ENCODE results near the gene KDM7A. TPM values are rescaled to one million over a fixed set of nuclear protein-coding genes. Genes with fewer than 3 reads are reported as not detected.

KDM7A gene
- total RNA-seq, 4 donors from 2014 or later, result 15.0 to 26.3 (median 21.4) TPM

- no peak overlapping the region for H3K27ac ChIP-seq
- peaks cover 0 to 16% of the 10 kb centered on the region in 2 donors for H3K36me3 ChIP-seq
- H3K27me3 ChIP-seq, result no peaks in the 10 kb centered on the region
- H3K4me1 ChIP-seq, result no peaks in the 10 kb centered on the region
- ATAC-seq, result no peak
- H3K9me3 ChIP-seq, result no peaks in the 10 kb centered on the region
- WGBS, 2 donors (ENCODE audit: low coverage in 1 of 2), result 95% methylated on average over 3 of the region's 3 CpGs; no CpG with 5 or more reads in 1 of the 2 donors
- no peak overlapping the region for H3K4me3 ChIP-seq
- no peak for TF ChIP-seq EP300 (IDR thresholded peaks at IDR 0.05)
- no peak for TF ChIP-seq CTCF (IDR thresholded peaks at IDR 0.05)
- TF ChIP-seq POLR2AphosphoS5 (IDR thresholded peaks at IDR 0.05), result no peak
- TF ChIP-seq POLR2A (IDR thresholded peaks at IDR 0.05), result no peak
Observed at GRCh38 chr7:140141256-140141655, 35.5 kb downstream of the KDM7A start.

GRCh38 chr7:140137078-140137477 lies 39.7 kb downstream of the KDM7A start:
- Histone ChIP-seq H3K36me3 (peaks cover 0 to 31% of the 10 kb centered on the region in 2 donors), H3K27ac (no peak overlapping the region), H3K9me3 (no peaks in the 10 kb centered on the region), H3K27me3 (no peaks in the 10 kb centered on the region), H3K4me3 (no peak overlapping the region), H3K4me1 (no peaks in the 10 kb centered on the region)
- ATAC-seq, result no peak
- TF ChIP-seq CTCF (IDR thresholded peaks at IDR 0.05), result no peak
- no peak for TF ChIP-seq POLR2A (IDR thresholded peaks at IDR 0.05)
- no peak for TF ChIP-seq EP300 (IDR thresholded peaks at IDR 0.05)
- TF ChIP-seq POLR2AphosphoS5 (IDR thresholded peaks at IDR 0.05), result no peak
- WGBS, 2 donors (ENCODE audit: low coverage in 1 of 2), result 75 to 86% methylated on average over 2 of the region's 2 CpGs

- ATAC-seq, result no peak
- Histone ChIP-seq H3K4me1 (no peaks in the 10 kb centered on the region), H3K36me3 (peaks cover 0 to 40% of the 10 kb centered on the region in 2 donors), H3K4me3 (no peak overlapping the region), H3K27me3 (no peaks in the 10 kb centered on the region), H3K27ac (no peak overlapping the region), H3K9me3 (no peaks in the 10 kb centered on the region)
- TF ChIP-seq POLR2A (IDR thresholded peaks at IDR 0.05) (no peak), POLR2AphosphoS5 (IDR thresholded peaks at IDR 0.05) (no peak), CTCF (IDR thresholded peaks at IDR 0.05) (no peak), EP300 (IDR thresholded peaks at IDR 0.05) (no peak)
Observed at GRCh38 chr7:140136073-140136472, 40.7 kb downstream of the KDM7A start.

- WGBS, 2 donors (ENCODE audit: low coverage in 1 of 2), result 92 to 94% methylated on average over 2 of the region's 2 CpGs
- Histone ChIP-seq H3K27me3 (no peaks in the 10 kb centered on the region), H3K4me1 (no peaks in the 10 kb centered on the region), H3K4me3 (no peak overlapping the region), H3K27ac (no peak overlapping the region), H3K36me3 (peaks cover 0 to 59% of the 10 kb centered on the region in 2 donors), H3K9me3 (no peaks in the 10 kb centered on the region)
- no peak for ATAC-seq
- TF ChIP-seq POLR2A (IDR thresholded peaks at IDR 0.05) (no peak), EP300 (IDR thresholded peaks at IDR 0.05) (no peak), CTCF (IDR thresholded peaks at IDR 0.05) (no peak), POLR2AphosphoS5 (IDR thresholded peaks at IDR 0.05) (no peak)
Observed at GRCh38 chr7:140134039-140134438, 42.7 kb downstream of the KDM7A start.

- Histone ChIP-seq H3K36me3 (peaks cover 4 to 94% of the 10 kb centered on the region in 2 donors), H3K4me1 (no peaks in the 10 kb centered on the region), H3K4me3 (no peak overlapping the region), H3K27me3 (no peaks in the 10 kb centered on the region), H3K27ac (no peak overlapping the region), H3K9me3 (no peaks in the 10 kb centered on the region)
- TF ChIP-seq POLR2A (IDR thresholded peaks at IDR 0.05) (no peak), CTCF (IDR thresholded peaks at IDR 0.05) (no peak), POLR2AphosphoS5 (IDR thresholded peaks at IDR 0.05) (no peak), EP300 (IDR thresholded peaks at IDR 0.05) (no peak)
- WGBS, 2 donors (ENCODE audit: low coverage in 1 of 2), result 100% methylated on average over 1 of the region's 1 CpG
- no peak for ATAC-seq
Observed at GRCh38 chr7:140127360-140128127, 49.2 kb downstream of the KDM7A start.
